Endothelial cell of umbilical vein (primary cell): Measurements from ENCODE around the gene PPP1R11.

Experiments used
- EZH2 ChIP-seq: IDR thresholded peaks from 2 replicates; pipeline ENCODE4 v1.6.1; 2012; ENCODE audit warnings: borderline replicate concordance, low read depth, mild to moderate bottlenecking, moderate library complexity, low read length, inconsistent platforms; ENCODE audit not compliant: severe bottlenecking
- FOS ChIP-seq: IDR thresholded peaks from 2 replicates; pipeline ENCODE4 v1.6.1; 2011; ENCODE audit warnings: mild to moderate bottlenecking, low read length, moderate library complexity, borderline replicate concordance; ENCODE audit not compliant: insufficient read depth
- JUN ChIP-seq: IDR thresholded peaks from 2 replicates; pipeline ENCODE4 v1.6.1; 2011; ENCODE audit warnings: borderline replicate concordance, low read depth; ENCODE audit not compliant: insufficient read length, insufficient read depth
- POLR2A ChIP-seq: IDR thresholded peaks from 2 replicates; pipeline ENCODE4 v1.6.1; 2012; ENCODE audit warnings: low read depth, mild to moderate bottlenecking, control low read depth, low read length
- POLR2AphosphoS5 ChIP-seq: IDR thresholded peaks from 2 replicates; pipeline ENCODE4 v1.6.1; 2012; ENCODE audit warnings: low read depth, mild to moderate bottlenecking, control low read depth, low read length, moderate library complexity; ENCODE audit not compliant: insufficient read depth
- TF ChIP-seq, protein P1 (sequence below), 2 donors: IDR thresholded peaks; 1 replicate in 1 of 2; 2 replicates in 1 of 2; pipeline ENCODE4 v1.5.1; 2011; ENCODE audit warnings: low read length in 2 of 2, mild to moderate bottlenecking in 2 of 2, moderate library complexity in 2 of 2, control low read depth in 1 of 2, inconsistent platforms in 1 of 2, low read depth in 1 of 2; ENCODE audit not compliant: insufficient read depth in 1 of 2; ENCODE audit errors: extremely low read depth in 1 of 2
- TF ChIP-seq, protein P2 (sequence below): IDR thresholded peaks from 2 replicates; pipeline ENCODE4 v1.6.1; 2011; ENCODE audit not compliant: insufficient read depth, insufficient read length

DNA sequence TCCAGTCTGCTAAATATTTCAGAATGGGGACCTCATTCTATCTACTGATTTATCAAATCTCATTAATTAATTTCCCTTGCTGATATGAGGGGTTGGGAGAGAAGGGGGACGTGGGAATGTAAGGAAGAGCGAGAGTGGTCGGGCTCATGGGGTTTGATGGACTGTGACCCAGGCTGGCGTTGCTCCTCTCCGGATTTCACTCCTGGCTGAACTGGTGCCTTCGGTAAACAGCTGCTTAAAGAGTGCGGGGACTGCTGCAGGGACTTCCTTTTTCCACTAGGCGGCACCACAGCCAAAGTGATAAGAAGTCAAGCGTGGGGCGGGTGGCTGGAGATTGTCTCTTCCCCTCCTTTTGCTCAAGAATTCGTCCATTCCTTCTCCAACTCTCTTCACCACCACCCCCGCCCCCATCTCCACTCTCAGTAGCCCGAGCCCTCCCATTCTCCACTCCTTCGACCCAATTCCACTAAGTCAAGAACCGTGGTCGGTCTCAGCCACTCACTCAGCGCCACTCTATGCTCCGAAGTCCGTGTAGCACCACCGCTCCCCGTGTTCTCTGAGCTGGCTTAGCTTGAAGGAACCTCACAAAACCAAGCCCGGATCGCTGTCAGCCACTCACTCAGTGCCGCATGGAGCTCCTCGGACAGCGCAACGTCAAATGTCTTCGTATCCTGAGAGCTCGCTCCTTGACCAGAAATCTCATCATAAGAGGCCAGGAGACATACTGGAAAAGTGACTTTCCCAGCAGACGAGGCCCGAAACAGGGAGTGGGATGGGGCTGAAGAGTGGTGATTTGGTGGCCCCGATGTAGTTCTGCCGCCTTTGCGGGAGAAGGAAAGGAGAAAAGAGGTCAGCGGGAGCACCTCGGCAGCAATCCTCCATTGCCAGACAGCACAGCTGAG, 36.2 kb downstream of the PPP1R11 start:
- TF ChIP-seq, protein P1, sequence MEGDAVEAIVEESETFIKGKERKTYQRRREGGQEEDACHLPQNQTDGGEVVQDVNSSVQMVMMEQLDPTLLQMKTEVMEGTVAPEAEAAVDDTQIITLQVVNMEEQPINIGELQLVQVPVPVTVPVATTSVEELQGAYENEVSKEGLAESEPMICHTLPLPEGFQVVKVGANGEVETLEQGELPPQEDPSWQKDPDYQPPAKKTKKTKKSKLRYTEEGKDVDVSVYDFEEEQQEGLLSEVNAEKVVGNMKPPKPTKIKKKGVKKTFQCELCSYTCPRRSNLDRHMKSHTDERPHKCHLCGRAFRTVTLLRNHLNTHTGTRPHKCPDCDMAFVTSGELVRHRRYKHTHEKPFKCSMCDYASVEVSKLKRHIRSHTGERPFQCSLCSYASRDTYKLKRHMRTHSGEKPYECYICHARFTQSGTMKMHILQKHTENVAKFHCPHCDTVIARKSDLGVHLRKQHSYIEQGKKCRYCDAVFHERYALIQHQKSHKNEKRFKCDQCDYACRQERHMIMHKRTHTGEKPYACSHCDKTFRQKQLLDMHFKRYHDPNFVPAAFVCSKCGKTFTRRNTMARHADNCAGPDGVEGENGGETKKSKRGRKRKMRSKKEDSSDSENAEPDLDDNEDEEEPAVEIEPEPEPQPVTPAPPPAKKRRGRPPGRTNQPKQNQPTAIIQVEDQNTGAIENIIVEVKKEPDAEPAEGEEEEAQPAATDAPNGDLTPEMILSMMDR (IDR thresholded peaks at IDR 0.05; ENCODE audit: extremely low read depth in 1 of 2, insufficient read depth in 1 of 2, low read depth in 1 of 2, low read length in 2 of 2), result peak; percentile 85 to 92
- TF ChIP-seq JUN, result no peak
- TF ChIP-seq EZH2, result peak; percentile 15
- TF ChIP-seq POLR2A, result no peak
- TF ChIP-seq POLR2AphosphoS5, result no peak
- TF ChIP-seq, protein P2, sequence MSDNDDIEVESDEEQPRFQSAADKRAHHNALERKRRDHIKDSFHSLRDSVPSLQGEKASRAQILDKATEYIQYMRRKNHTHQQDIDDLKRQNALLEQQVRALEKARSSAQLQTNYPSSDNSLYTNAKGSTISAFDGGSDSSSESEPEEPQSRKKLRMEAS, result no peak
- TF ChIP-seq FOS, result no peak
